Hepatocyte (in vitro differentiated cells): ENCODE measurements around the gene SPAG6.

Experiments used
- CTCF ChIP-seq: fragments of 200-600 bp; sonication (generic); IDR thresholded peaks from 2 replicates; pipeline ENCODE4 v1.5.1; 2016; ENCODE audit warnings: antibody characterized with exemption, mild to moderate bottlenecking; ENCODE audit not compliant: poor library complexity
- EZH2 ChIP-seq: fragments of 200-600 bp; sonication (generic); IDR thresholded peaks from 2 replicates; pipeline ENCODE4 v1.6.1; 2016; ENCODE audit warnings: antibody characterized with exemption, mild to moderate bottlenecking, borderline replicate concordance
- EZH2phosphoT487 ChIP-seq: fragments of 200-600 bp; sonication (generic); IDR thresholded peaks from one replicate; pipeline ENCODE4 v1.6.1; 2018; ENCODE audit warnings: antibody characterized with exemption, mild to moderate bottlenecking, low read depth, moderate library complexity; ENCODE audit not compliant: unreplicated experiment, severe bottlenecking

DNA sequence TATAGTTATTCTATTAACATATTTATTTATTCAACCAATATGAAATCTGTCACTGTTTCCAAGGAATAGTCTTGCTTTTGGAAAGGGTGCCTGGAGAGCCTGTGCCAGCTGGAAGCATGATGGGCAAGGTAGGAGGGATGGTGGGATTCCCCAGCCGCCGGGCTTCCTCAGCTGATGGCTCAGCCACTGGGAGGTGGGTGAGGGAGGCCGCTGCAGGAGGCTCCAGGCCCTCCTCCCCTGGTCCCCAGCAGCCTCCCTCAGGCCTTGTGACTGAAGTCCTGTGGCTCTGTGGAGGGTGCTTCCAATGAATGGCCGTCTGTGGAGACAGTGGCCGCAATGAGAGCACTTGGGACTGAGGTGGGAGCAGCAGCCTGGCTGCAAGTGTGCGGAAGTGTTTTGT, 27.0 kb downstream of the SPAG6 start:
- no peak for TF ChIP-seq EZH2
- TF ChIP-seq CTCF: no peak
- TF ChIP-seq EZH2phosphoT487: no peak
